ENCODE measurements around the gene MAP3K13. TPM values are rescaled to one million over a fixed set of nuclear protein-coding genes. Genes with fewer than 3 reads are reported as not detected.
"Not testable (repeated sequence)": the region's sequence is repeated elsewhere in the genome, so short reads cannot be mapped to it uniquely, and the experiment has no call there.

Gene MAP3K13
- total and polyA plus RNA-seq, 12 donors = 30.1 to 66.0 (median 46.4) TPM

GRCh38 chr3:185366913-185367312 is 4.0 kb downstream of the MAP3K13 start:
- intact Hi-C loops (cut with DNase I) = no loop called here
- Histone ChIP-seq H3K36me3 (replicated peaks in 1 of 2) (no peaks in the 10 kb centered on the region), H3K4me3 (no peak overlapping the region), H3K27me3 (no peaks in the 10 kb centered on the region), H3K9me3 (replicated peaks in 1 of 3) (no peaks in the 10 kb centered on the region), H3K27ac (no peak overlapping the region), H3K4me1 (replicated peaks in 1 of 2) (peaks cover 0 to 25% of the 10 kb centered on the region in 2 donors)
- no peak for TF ChIP-seq CTCF (IDR thresholded peaks at IDR 0.05)
- TF ChIP-seq POLR2A (IDR thresholded peaks at IDR 0.05) = no peak
- no peak for DNase-seq

- H3K36me3 ChIP-seq (replicated peaks in 1 of 2); intact Hi-C loops (cut with DNase I); H3K27ac ChIP-seq; H3K9me3 ChIP-seq (replicated peaks in 1 of 3); DNase-seq; H3K4me3 ChIP-seq; H3K27me3 ChIP-seq: not testable (repeated sequence)
- peaks cover 0 to 19% of the 10 kb centered on the region in 2 donors for H3K4me1 ChIP-seq (replicated peaks in 1 of 2)
- 76 to 91% (median 80%) methylated on average over 6 of the region's 6 CpGs for WGBS, 4 donors
Observed at GRCh38 chr3:185370349-185370748, 7.4 kb downstream of the MAP3K13 start.

- intact Hi-C loops (cut with DNase I) = no loop called here
- Histone ChIP-seq H3K27ac (no peak overlapping the region), H3K9me3 (replicated peaks in 1 of 3) (no peaks in the 10 kb centered on the region), H3K4me3 (no peak overlapping the region), H3K4me1 (replicated peaks in 1 of 2) (peaks cover 0 to 18% of the 10 kb centered on the region in 2 donors), H3K36me3 (replicated peaks in 1 of 2) (no peaks in the 10 kb centered on the region), H3K27me3 (no peaks in the 10 kb centered on the region)
- WGBS, 4 donors = 20 to 47% (median 46%) methylated on average over 1 to 2 of the region's 2 CpGs
- TF ChIP-seq POLR2A (IDR thresholded peaks at IDR 0.05) (no peak), CTCF (IDR thresholded peaks at IDR 0.05) (no peak)
- DNase-seq = no peak
Observed at GRCh38 chr3:185371306-185372074, 8.6 kb downstream of the MAP3K13 start.

- Histone ChIP-seq H3K4me1 (replicated peaks in 1 of 2) (peaks cover 0 to 7% of the 10 kb centered on the region in 2 donors), H3K27me3 (no peaks in the 10 kb centered on the region), H3K36me3 (replicated peaks in 1 of 2) (no peaks in the 10 kb centered on the region), H3K4me3 (no peak overlapping the region), H3K9me3 (replicated peaks in 1 of 3) (no peaks in the 10 kb centered on the region), H3K27ac (no peak overlapping the region)
- no peak for DNase-seq
- TF ChIP-seq POLR2A (IDR thresholded peaks at IDR 0.05) = no peak
- no peak for TF ChIP-seq CTCF (IDR thresholded peaks at IDR 0.05)
- WGBS, 4 donors = 61 to 68% (median 61%) methylated on average over 2 of the region's 2 CpGs
- intact Hi-C loops (cut with DNase I) = no loop called here
Observed at GRCh38 chr3:185381320-185382058, 18.6 kb downstream of the MAP3K13 start.

All from adrenal gland (tissue), 12 donors.